ENCODE results near the gene PCDHA10.
"Not testable (repeated sequence)": the region's sequence is repeated elsewhere in the genome, so short reads cannot be mapped to it uniquely, and the experiment has no call there.

Gene PCDHA10

DNA sequence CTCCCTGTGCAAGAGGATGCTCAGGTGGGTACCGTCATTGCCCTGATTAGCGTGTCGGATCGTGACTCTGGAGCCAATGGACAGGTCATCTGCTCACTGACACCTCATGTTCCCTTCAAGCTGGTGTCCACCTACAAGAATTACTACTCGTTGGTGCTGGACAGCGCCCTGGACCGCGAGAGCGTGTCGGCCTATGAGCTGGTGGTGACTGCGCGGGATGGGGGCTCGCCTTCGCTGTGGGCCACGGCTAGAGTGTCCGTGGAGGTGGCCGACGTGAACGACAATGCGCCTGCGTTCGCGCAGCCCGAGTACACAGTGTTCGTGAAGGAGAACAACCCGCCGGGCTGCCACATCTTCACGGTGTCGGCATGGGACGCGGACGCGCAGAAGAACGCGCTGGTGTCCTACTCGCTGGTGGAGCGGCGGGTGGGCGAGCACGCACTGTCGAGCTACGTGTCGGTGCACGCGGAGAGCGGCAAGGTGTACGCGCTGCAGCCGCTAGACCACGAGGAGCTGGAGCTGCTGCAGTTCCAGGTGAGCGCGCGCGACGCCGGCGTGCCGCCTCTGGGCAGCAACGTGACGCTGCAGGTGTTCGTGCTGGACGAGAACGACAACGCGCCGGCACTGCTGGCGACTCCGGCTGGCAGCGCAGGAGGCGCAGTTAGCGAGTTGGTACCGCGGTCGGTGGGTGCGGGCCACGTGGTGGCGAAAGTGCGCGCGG lies 21.0 kb downstream of the PCDHA10 start:
- ATAC-seq = not testable (repeated sequence)

- no peak for ATAC-seq
- no peak for TF ChIP-seq PATZ1 (CRISPR knock-in tag; IDR thresholded peaks at IDR 0.05; ENCODE audit: borderline replicate concordance)
Observed at GRCh38 chr5:140877262-140877581, 21.5 kb downstream of the PCDHA10 start.

- no peak for ATAC-seq
- no peak for TF ChIP-seq RARB (CRISPR knock-in tag; IDR thresholded peaks at IDR 0.05)
- TF ChIP-seq TCF4 (CRISPR knock-in tag; IDR thresholded peaks at IDR 0.05; ENCODE audit: borderline replicate concordance) = no peak
- no peak for TF ChIP-seq PATZ1 (CRISPR knock-in tag; IDR thresholded peaks at IDR 0.05; ENCODE audit: borderline replicate concordance)
- TF ChIP-seq GLIS3 (CRISPR knock-in tag; IDR thresholded peaks at IDR 0.05) = no peak
Observed at GRCh38 chr5:140881889-140882590, 26.3 kb downstream of the PCDHA10 start, which contains the start of gene PCDHA13. TSS of gene PCDHA13 (plus strand) at chr5:140882124. CDS start at chr5:140882269, 145 bp downstream.

- no peak for ATAC-seq
- TF ChIP-seq ARNTL (CRISPR knock-in tag; IDR thresholded peaks at IDR 0.05; ENCODE audit: borderline replicate concordance, low read depth) (no peak), ZNF565 (CRISPR knock-in tag; conservative IDR thresholded peaks at IDR 0.05; ENCODE audit: low read depth) (no peak), TOX (CRISPR knock-in tag; IDR thresholded peaks at IDR 0.05; ENCODE audit: borderline replicate concordance) (no peak), POU6F1 (CRISPR knock-in tag; IDR thresholded peaks at IDR 0.05; ENCODE audit: borderline replicate concordance, low read depth) (no peak), PATZ1 (CRISPR knock-in tag; IDR thresholded peaks at IDR 0.05; ENCODE audit: borderline replicate concordance) (no peak)
Observed at GRCh38 chr5:140882591-140882899, 26.8 kb downstream of the PCDHA10 start.

GRCh38 chr5:140883373-140883772 lies 27.7 kb downstream of the PCDHA10 start:
- no peak for ATAC-seq
- TF ChIP-seq ZNF8 (CRISPR knock-in tag; IDR thresholded peaks at IDR 0.05) (no peak), CSRNP3 (CRISPR knock-in tag; IDR thresholded peaks at IDR 0.05) (no peak), TCF4 (CRISPR knock-in tag; IDR thresholded peaks at IDR 0.05; ENCODE audit: borderline replicate concordance) (no peak), CSDC2 (CRISPR knock-in tag; IDR thresholded peaks at IDR 0.05) (no peak), TSHZ2 (CRISPR knock-in tag; IDR thresholded peaks at IDR 0.05) (no peak), ZNF70 (CRISPR knock-in tag; IDR thresholded peaks at IDR 0.05) (no peak), OSR1 (CRISPR knock-in tag; IDR thresholded peaks at IDR 0.05) (no peak), ARNTL (CRISPR knock-in tag; IDR thresholded peaks at IDR 0.05; ENCODE audit: borderline replicate concordance, low read depth) (no peak), GLIS3 (CRISPR knock-in tag; IDR thresholded peaks at IDR 0.05) (no peak), ZFP30 (CRISPR knock-in tag; IDR thresholded peaks at IDR 0.05) (no peak), PATZ1 (CRISPR knock-in tag; IDR thresholded peaks at IDR 0.05; ENCODE audit: borderline replicate concordance) (no peak)
- TF ChIP-seq, protein P1, sequence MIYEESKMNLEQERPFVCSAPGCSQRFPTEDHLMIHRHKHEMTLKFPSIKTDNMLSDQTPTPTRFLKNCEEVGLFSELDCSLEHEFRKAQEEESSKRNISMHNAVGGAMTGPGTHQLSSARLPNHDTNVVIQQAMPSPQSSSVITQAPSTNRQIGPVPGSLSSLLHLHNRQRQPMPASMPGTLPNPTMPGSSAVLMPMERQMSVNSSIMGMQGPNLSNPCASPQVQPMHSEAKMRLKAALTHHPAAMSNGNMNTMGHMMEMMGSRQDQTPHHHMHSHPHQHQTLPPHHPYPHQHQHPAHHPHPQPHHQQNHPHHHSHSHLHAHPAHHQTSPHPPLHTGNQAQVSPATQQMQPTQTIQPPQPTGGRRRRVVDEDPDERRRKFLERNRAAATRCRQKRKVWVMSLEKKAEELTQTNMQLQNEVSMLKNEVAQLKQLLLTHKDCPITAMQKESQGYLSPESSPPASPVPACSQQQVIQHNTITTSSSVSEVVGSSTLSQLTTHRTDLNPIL (CRISPR knock-in tag; IDR thresholded peaks at IDR 0.05; ENCODE audit: low read depth) = no peak
